PC-3 (cell line): ENCODE data around the gene NTN1.

Experiments
- EZH2phosphoT487 ChIP-seq: fragments of 300-600 bp; sonication (generic); IDR thresholded peaks from 2 replicates; pipeline ENCODE4 v1.6.1; 2018; ENCODE audit warnings: mild to moderate bottlenecking, antibody characterized with exemption, low read length, borderline replicate concordance
- TF ChIP-seq, protein P1 (sequence below): fragments of 300-600 bp; sonication (generic); conservative IDR thresholded peaks from 2 replicates; pipeline ENCODE4 v1.5.1; 2017; ENCODE audit warnings: antibody characterized with exemption, low read depth, mild to moderate bottlenecking, low read length

DNA sequence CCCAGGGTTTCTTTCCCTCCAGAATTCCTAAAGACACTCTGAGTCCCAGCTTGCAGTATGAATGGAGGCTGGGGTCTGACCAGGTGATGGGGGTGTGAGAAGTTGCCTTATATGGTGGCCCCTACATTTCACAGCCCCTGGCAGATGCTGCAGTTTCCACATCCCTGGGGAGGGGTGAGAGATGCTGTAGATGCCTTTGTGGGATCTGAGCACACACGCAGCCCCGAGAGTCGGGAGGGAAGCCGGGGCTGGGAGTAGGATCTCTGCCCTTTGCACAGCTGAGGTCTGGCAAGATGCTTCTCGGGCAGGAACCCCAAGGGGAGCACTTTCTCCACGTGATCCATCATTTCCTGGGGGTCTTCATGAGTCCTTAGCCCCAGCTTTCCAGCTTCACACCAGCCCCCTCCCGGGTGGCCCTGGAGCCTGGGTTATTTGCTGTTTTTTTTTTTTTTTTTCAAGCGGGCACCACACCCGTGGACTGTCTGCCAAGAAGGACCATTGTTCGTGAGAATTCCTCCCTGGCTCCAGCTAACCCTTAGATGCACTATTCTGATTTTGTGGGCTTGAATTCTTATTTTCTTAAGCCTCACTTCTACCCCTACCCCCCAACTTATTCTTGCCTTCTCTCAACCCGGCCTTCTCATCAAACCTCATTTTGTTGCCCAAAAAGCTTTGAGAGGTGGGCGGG, 50.6 kb downstream of the NTN1 start:
- TF ChIP-seq, protein P1, sequence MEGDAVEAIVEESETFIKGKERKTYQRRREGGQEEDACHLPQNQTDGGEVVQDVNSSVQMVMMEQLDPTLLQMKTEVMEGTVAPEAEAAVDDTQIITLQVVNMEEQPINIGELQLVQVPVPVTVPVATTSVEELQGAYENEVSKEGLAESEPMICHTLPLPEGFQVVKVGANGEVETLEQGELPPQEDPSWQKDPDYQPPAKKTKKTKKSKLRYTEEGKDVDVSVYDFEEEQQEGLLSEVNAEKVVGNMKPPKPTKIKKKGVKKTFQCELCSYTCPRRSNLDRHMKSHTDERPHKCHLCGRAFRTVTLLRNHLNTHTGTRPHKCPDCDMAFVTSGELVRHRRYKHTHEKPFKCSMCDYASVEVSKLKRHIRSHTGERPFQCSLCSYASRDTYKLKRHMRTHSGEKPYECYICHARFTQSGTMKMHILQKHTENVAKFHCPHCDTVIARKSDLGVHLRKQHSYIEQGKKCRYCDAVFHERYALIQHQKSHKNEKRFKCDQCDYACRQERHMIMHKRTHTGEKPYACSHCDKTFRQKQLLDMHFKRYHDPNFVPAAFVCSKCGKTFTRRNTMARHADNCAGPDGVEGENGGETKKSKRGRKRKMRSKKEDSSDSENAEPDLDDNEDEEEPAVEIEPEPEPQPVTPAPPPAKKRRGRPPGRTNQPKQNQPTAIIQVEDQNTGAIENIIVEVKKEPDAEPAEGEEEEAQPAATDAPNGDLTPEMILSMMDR, result no peak
- no peak for TF ChIP-seq EZH2phosphoT487
